GM18867 (cell line): ENCODE measurements around the gene EBI3.
"Not testable (repeated sequence)": the region's sequence is repeated elsewhere in the genome, so short reads cannot be mapped to it uniquely, and the experiment has no call there.

ENCODE experiments used
- ATAC-seq: cut with Tn5 transposase; IDR thresholded peaks from one replicate; pipeline ENCODE4 v1.9.1; 2021; ENCODE audit warnings: mild to moderate bottlenecking, moderate library complexity; ENCODE audit not compliant: unreplicated experiment

EBI3 gene

GRCh38 chr19:4274321-4274686, 45.0 kb downstream of the EBI3 start:
- not testable (repeated sequence) for ATAC-seq

DNA sequence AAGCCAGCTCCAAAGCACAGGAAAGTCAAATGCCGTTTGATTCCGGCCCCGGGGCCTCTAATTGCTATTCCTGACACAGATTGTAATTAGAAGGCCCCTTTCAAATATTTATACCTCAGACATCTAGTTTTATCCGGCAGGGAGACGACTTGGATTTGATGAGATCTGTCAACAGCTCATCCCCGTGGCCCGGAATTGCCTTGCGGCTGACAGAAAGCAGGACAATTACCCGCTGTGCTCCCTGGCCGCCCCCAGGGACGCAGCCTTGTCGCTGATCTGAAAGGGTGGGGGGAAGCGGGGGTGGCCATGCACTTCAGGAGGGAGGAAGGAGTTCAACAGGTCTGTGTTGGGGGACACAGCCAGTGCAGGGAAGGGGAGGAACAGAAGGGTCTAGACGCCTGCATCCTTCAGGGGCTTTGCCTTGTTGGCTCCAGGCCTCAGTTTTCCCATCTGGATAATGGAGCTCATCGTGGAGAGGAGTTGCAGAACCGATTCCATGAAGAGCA, 47.9 kb downstream of the EBI3 start:
- no peak for ATAC-seq

GRCh38 chr19:4278010-4278409, 48.7 kb downstream of the EBI3 start:
- no peak for ATAC-seq

- no peak for ATAC-seq
Observed at GRCh38 chr19:4278419-4279266, 49.3 kb downstream of the EBI3 start, which contains the start of gene SHD. Gene SHD, plus strand, starts transcription at chr19:4279266. Its CDS starts 798 bp downstream, at chr19:4280064.

DNA sequence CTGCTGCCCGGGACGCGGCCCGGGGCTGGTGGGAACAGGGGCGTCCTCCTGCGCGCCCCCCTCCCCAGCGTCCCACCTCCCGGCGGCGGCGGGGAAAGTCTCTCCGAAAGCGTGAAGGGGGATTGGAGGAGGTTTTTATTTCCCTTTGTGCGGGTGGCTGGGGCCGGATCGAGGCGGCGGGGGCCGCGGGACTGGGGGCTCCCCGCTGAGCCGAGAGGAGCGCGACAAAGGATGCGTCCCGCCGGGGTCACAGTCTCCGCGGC, 49.9 kb downstream of the EBI3 start:
- ATAC-seq, result no peak

DNA sequence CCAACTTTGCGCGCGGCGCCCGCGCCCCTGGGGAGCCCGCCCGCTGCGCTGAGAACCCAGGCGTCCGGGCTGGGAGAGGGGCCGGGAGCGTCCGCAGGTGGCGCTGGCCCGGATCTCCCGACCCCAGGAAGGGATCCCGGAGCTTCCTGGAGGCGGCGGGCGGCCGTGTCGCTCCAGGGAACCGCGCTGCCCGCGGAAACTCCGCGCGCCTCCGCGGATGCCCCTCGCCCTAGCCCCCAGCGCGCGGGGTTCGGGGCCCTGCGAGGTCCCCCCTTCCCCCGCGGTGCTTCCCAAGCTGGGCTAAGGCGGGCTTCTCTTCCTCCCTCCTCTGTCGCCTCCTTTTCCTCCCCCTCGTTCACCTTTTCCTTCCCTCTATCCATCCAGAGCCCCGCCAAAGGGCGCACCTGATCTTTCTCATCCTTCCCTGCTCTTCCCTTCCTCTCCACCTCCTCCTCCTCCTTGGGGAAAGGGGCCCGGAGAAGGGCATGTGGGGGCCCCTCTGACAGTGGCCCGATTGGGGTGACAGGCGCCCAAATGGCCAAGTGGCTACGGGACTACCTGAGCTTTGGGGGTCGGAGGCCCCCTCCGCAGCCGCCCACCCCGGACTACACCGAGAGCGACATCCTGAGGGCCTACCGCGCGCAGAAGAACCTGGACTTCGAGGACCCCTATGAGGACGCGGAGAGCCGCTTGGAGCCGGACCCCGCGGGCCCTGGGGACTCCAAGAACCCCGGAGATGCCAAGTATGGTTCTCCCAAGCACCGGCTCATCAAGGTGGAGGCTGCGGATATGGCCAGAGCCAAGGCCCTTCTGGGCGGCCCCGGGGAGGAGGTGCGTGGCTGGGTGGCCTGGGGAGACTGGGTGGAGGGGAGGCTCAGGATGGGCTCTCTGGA, 50.5 kb downstream of the EBI3 start:
- no peak for ATAC-seq

DNA sequence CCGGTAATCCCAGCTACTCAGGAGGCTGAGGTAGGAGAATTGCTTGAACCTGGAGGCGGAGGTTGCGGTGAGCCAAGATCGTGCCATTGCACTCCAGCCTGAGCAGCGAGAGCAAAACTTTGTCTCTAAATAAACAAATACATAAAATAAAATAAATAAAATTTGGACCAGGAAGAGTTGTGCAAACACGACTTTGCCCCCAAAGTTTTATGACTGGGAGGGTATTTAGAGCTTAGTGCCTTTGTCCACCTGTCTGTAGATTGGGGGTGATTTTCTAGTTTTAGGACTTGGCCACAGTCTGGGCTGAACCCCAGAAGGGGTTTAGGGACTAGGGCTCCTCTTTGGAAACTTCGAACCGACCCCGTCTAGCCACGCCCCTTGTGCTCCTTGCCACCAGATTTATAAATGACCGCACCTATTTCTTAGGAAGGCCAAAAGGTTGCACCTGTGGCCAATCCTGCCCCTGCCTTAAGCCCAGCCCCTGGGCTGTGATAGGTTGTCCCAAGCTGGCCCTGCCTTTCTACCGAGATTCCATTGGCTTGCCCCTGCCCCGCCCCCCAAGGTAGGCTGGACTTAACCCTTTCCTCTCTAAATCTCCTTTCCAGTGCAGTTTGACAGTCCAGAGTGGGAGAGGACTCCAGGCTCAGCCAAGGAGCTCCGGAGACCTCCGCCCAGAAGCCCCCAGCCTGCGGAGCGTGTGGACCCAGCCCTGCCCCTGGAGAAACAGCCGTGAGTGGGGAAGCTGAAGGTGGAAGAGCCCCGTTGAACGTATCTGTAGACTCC, 55.0 kb downstream of the EBI3 start:
- no peak for ATAC-seq

DNA sequence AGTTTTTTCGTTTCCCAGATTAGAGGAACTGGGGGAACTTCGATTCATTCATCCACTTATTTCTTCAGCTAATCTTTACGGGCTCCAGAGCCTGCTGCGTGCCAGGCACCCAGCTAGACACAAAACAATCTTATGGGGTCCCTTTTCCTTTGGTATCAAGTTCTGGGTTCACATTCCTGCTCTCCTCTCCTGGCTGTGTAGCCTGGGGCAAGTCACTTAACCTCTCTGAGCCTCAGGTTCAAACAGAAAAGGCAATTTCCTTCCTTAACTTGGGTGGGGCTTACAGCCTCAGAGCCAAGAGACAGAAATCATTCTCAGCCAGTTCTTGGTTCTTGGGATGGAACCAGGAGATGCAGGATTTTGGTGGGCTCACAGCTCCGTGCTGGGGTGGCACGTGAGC, 55.7 kb downstream of the EBI3 start:
- no peak for ATAC-seq

- ATAC-seq, result not testable (repeated sequence)
Observed at GRCh38 chr19:4286141-4286540, 56.8 kb downstream of the EBI3 start.
